Calu3 (cell line): ENCODE data around the gene AMBRA1. TPM values are rescaled to one million over a fixed set of nuclear protein-coding genes. Genes with fewer than 3 reads are reported as not detected.

Experiments used
- BruUV-seq: library from RNA; stranded (reverse); fragments of 400-500 nt; replicated peaks from 2 replicates; lab custom pipeline; 2021; lab: Mats Ljungman, UMichigan
- CTCF ChIA-PET: fragments of 300-600 bp; sonication (Branson Sonifier 250); formaldehyde crosslinking; loops from one replicate; lab custom pipeline; 2022; ENCODE audit warnings: antibody characterized with exemption; lab: Charles Lee
- DNase-seq: peaks from one replicate; pipeline ENCODE4 v3.0.0; 2022
- H3K27ac Mint-ChIP-seq: one replicate; pipeline ENCODE4 v1.8.0; 2022; ENCODE audit warnings: mixed read lengths; ENCODE audit not compliant: unreplicated experiment
- H3K27me3 Mint-ChIP-seq: one replicate; pipeline ENCODE4 v1.8.0; 2022; ENCODE audit warnings: mixed read lengths; ENCODE audit not compliant: unreplicated experiment
- H3K36me3 Mint-ChIP-seq: one replicate; pipeline ENCODE4 v1.8.0; 2022; ENCODE audit warnings: mild to moderate bottlenecking, moderate library complexity, mixed read lengths; ENCODE audit not compliant: insufficient read depth, unreplicated experiment
- H3K4me1 Mint-ChIP-seq: one replicate; pipeline ENCODE4 v1.8.0; 2022; ENCODE audit warnings: mild to moderate bottlenecking, low read depth, mixed read lengths; ENCODE audit not compliant: unreplicated experiment
- H3K4me3 Mint-ChIP-seq: one replicate; pipeline ENCODE4 v1.8.0; 2022; ENCODE audit warnings: mild to moderate bottlenecking, low read depth, moderate library complexity, mixed read lengths; ENCODE audit not compliant: unreplicated experiment
- H3K9me3 Mint-ChIP-seq: one replicate; pipeline ENCODE4 v1.8.0; 2022; ENCODE audit warnings: low read depth, mixed read lengths; ENCODE audit not compliant: unreplicated experiment
- intact Hi-C: fragments of 100-400 bp; cut with micrococcal nuclease; formaldehyde crosslinking; loops from one replicate; pipeline ENCODE4 v1.10.0; 2022; ENCODE audit not compliant: unreplicated experiment
- total RNA-seq: library from RNA; stranded (reverse); gene quantifications from 2 replicates; pipeline ENCODE4 v1.2.3, GENCODE V29; 2022
- TF ChIP-seq, protein P1 (sequence below): fragments of 200-600 bp; IDR thresholded peaks from one replicate; pipeline ENCODE4 v1.8.0; 2022; ENCODE audit warnings: antibody characterized with exemption; ENCODE audit not compliant: unreplicated experiment

The AMBRA1 gene
- total RNA-seq, 1 experiment from 2014 or later, result 35.0 TPM

GRCh38 chr11:46427364-46427763 is 166.5 kb downstream of the AMBRA1 start:
- no peak overlapping the region for H3K4me3 Mint-ChIP-seq
- no peaks in the 10 kb centered on the region for H3K27me3 Mint-ChIP-seq
- CTCF ChIA-PET, result no interaction called here
- intact Hi-C loops, result no loop called here
- H3K27ac Mint-ChIP-seq, result no peak overlapping the region
- no peak for DNase-seq
- TF ChIP-seq, protein P1, sequence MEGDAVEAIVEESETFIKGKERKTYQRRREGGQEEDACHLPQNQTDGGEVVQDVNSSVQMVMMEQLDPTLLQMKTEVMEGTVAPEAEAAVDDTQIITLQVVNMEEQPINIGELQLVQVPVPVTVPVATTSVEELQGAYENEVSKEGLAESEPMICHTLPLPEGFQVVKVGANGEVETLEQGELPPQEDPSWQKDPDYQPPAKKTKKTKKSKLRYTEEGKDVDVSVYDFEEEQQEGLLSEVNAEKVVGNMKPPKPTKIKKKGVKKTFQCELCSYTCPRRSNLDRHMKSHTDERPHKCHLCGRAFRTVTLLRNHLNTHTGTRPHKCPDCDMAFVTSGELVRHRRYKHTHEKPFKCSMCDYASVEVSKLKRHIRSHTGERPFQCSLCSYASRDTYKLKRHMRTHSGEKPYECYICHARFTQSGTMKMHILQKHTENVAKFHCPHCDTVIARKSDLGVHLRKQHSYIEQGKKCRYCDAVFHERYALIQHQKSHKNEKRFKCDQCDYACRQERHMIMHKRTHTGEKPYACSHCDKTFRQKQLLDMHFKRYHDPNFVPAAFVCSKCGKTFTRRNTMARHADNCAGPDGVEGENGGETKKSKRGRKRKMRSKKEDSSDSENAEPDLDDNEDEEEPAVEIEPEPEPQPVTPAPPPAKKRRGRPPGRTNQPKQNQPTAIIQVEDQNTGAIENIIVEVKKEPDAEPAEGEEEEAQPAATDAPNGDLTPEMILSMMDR, result no peak
- no TSS peak for BruUV-seq
- no peaks in the 10 kb centered on the region for H3K4me1 Mint-ChIP-seq
- peaks cover 5% of the 10 kb centered on the region for H3K36me3 Mint-ChIP-seq
- H3K9me3 Mint-ChIP-seq, result no peaks in the 10 kb centered on the region

- H3K4me3 Mint-ChIP-seq, result no peak overlapping the region
- no TSS peak for BruUV-seq
- H3K36me3 Mint-ChIP-seq, result peaks cover 9% of the 10 kb centered on the region
- CTCF ChIA-PET, result no interaction called here
- intact Hi-C loops, result no loop called here
- H3K27me3 Mint-ChIP-seq, result no peaks in the 10 kb centered on the region
- no peaks in the 10 kb centered on the region for H3K4me1 Mint-ChIP-seq
- H3K9me3 Mint-ChIP-seq, result no peaks in the 10 kb centered on the region
- TF ChIP-seq, protein P1, result no peak
- DNase-seq, result no peak
- no peak overlapping the region for H3K27ac Mint-ChIP-seq
Observed at GRCh38 chr11:46426233-46426991, 167.4 kb downstream of the AMBRA1 start.

- Mint-ChIP-seq H3K9me3 (no peaks in the 10 kb centered on the region), H3K27ac (no peak overlapping the region), H3K27me3 (no peaks in the 10 kb centered on the region), H3K4me3 (no peak overlapping the region), H3K4me1 (no peaks in the 10 kb centered on the region), H3K36me3 (peaks cover 4% of the 10 kb centered on the region)
- no peak for DNase-seq
- no TSS peak for BruUV-seq
- TF ChIP-seq, protein P1, result no peak
- CTCF ChIA-PET, result no interaction called here
- intact Hi-C loops, result no loop called here
Observed at GRCh38 chr11:46422588-46422987, 171.2 kb downstream of the AMBRA1 start.

DNA sequence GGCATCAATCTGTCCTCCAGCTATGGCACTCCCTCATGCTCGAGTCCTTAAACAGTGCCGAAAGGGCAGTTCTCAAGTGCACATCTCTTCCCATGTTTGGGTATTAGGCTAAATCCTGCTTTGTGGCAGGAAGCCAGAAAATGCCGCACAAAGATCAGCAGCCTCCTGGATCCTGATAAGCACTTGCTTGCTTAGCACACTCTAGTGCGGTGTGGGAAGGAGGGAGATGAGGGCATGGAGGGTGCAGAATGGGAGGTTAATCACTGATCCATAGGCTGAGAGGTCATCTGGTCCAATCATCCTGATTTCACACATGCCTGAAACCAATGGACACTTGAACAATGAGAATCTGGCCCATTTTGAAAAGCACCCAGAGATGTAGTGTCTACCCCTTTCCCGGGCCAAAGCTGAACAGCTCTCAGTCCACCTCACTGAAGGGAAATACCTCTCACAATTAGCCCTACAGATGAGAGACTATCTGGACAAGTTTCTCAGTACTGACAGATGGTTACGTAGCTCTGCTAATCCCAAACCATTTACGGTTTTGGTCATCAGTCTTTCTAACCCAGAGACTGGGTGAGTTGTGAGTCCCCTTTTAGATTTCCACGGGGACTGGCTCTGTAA is 172.5 kb downstream of the AMBRA1 start:
- CTCF ChIA-PET, result no interaction called here
- DNase-seq, result no peak
- Mint-ChIP-seq H3K36me3 (peaks cover 4% of the 10 kb centered on the region), H3K27ac (no peak overlapping the region), H3K4me1 (no peaks in the 10 kb centered on the region), H3K27me3 (no peaks in the 10 kb centered on the region), H3K9me3 (no peaks in the 10 kb centered on the region), H3K4me3 (no peak overlapping the region)
- intact Hi-C loops, result no loop called here
- TF ChIP-seq, protein P1, result no peak
- BruUV-seq, result no TSS peak
